Left forelimb (tissue), 1 donor: Measurements from ENCODE around the gene ENOX2.

Experiments used
- DNase-seq: peaks from one replicate; pipeline ENCODE4 v3.0.0-alpha.2; 2018; ENCODE audit warnings: low spot score

The ENOX2 gene

GRCh38 chrX:130699618-130700017 lies 203.4 kb downstream of the ENOX2 start:
- DNase-seq = no peak

- DNase-seq = no peak
Measured at GRCh38 chrX:130696542-130696941, 206.5 kb downstream of the ENOX2 start.

- no peak for DNase-seq
Measured at GRCh38 chrX:130695931-130696330, 207.1 kb downstream of the ENOX2 start.

- no peak for DNase-seq
Measured at GRCh38 chrX:130694983-130695382, 208.0 kb downstream of the ENOX2 start.

- no peak for DNase-seq
Measured at GRCh38 chrX:130691576-130691975, 211.4 kb downstream of the ENOX2 start.

GRCh38 chrX:130688360-130688759 lies 214.6 kb downstream of the ENOX2 start:
- DNase-seq = no peak

- no peak for DNase-seq
Measured at GRCh38 chrX:130682990-130683389, 220.0 kb downstream of the ENOX2 start.

GRCh38 chrX:130680164-130681035 lies 222.6 kb downstream of the ENOX2 start:
- no peak for DNase-seq

GRCh38 chrX:130676861-130677260 lies 226.1 kb downstream of the ENOX2 start:
- no peak for DNase-seq

- DNase-seq = no peak
Measured at GRCh38 chrX:130672214-130672613, 230.8 kb downstream of the ENOX2 start.

GRCh38 chrX:130669233-130669632 lies 233.8 kb downstream of the ENOX2 start:
- DNase-seq = no peak

GRCh38 chrX:130665263-130665662 lies 237.7 kb downstream of the ENOX2 start:
- no peak for DNase-seq

- DNase-seq = no peak
Measured at GRCh38 chrX:130658310-130658709, 244.7 kb downstream of the ENOX2 start.

- DNase-seq = no peak
Measured at GRCh38 chrX:130654409-130654950, 248.5 kb downstream of the ENOX2 start.

GRCh38 chrX:130652824-130653578 lies 250.0 kb downstream of the ENOX2 start:
- DNase-seq = no peak

GRCh38 chrX:130649738-130650137 lies 253.3 kb downstream of the ENOX2 start:
- no peak for DNase-seq

GRCh38 chrX:130647468-130647867 lies 255.5 kb downstream of the ENOX2 start:
- DNase-seq = no peak

GRCh38 chrX:130645955-130646583 lies 256.9 kb downstream of the ENOX2 start:
- DNase-seq = no peak

- DNase-seq = no peak
Measured at GRCh38 chrX:130637591-130637990, 265.4 kb downstream of the ENOX2 start.

GRCh38 chrX:130636277-130636676 lies 266.7 kb downstream of the ENOX2 start:
- DNase-seq = no peak

GRCh38 chrX:130631011-130631410 lies 272.0 kb downstream of the ENOX2 start:
- DNase-seq = no peak

- DNase-seq = no peak
Measured at GRCh38 chrX:130628516-130628915, 274.5 kb downstream of the ENOX2 start.
